ENCODE results near the gene DCUN1D1.

DNA sequence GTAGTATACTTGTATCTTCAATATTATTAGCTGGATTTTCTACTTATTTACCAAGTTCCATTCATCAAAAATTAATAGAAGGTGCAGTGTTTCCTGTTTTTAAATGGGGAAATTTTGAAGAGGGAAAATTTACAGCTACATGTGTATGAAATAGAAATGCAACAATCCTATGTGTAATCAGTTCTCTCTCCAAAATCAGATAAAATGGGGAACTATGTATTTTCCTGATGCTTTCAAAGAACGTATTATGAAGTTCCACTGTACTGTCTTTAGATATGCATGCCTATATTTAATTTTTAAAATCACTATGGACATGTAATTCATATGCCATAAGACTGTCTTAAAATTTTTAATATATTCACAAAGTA, 43.4 kb downstream of the DCUN1D1 start:
- TF ChIP-seq, protein P1, sequence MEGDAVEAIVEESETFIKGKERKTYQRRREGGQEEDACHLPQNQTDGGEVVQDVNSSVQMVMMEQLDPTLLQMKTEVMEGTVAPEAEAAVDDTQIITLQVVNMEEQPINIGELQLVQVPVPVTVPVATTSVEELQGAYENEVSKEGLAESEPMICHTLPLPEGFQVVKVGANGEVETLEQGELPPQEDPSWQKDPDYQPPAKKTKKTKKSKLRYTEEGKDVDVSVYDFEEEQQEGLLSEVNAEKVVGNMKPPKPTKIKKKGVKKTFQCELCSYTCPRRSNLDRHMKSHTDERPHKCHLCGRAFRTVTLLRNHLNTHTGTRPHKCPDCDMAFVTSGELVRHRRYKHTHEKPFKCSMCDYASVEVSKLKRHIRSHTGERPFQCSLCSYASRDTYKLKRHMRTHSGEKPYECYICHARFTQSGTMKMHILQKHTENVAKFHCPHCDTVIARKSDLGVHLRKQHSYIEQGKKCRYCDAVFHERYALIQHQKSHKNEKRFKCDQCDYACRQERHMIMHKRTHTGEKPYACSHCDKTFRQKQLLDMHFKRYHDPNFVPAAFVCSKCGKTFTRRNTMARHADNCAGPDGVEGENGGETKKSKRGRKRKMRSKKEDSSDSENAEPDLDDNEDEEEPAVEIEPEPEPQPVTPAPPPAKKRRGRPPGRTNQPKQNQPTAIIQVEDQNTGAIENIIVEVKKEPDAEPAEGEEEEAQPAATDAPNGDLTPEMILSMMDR (conservative IDR thresholded peaks at IDR 0.05; ENCODE audit: low read length): no peak
- TF ChIP-seq EZH2phosphoT487 (IDR thresholded peaks at IDR 0.05; ENCODE audit: borderline replicate concordance, low read depth, low read length): no peak
